SK-N-SH (cell line): ENCODE results near the gene PHF21A. TPM values are rescaled to one million over a fixed set of nuclear protein-coding genes. Genes with fewer than 3 reads are reported as not detected.

Source experiments
- CTCF ChIA-PET: fragments of 300-600, 350-600 bp; formaldehyde crosslinking; extraction: SDS; loops from one replicate; lab custom pipeline; 2021; lab: Yijun Ruan, JAX
- POLR2A ChIA-PET: fragments of 350-600 bp; sonication (Branson Sonifier 250); formaldehyde crosslinking; extraction: SDS; loops from one replicate; lab custom pipeline; 2020; ENCODE audit warnings: antibody characterized with exemption, inconsistent platforms; lab: Yijun Ruan, JAX
- DNase-seq: peaks from one replicate; pipeline ENCODE4 v3.0.0; 2012
- H2AFZ ChIP-seq: fragments of 200-600 bp; sonication (generic); 2 replicates; pipeline ENCODE4 v1.8.1; 2016; ENCODE audit warnings: antibody characterized with exemption, mild to moderate bottlenecking, low read depth
- H3F3A ChIP-seq: fragments of 200-600 bp; sonication (generic); replicated peaks from 2 replicates; pipeline ENCODE3; 2016; ENCODE audit warnings: antibody characterized with exemption, mild to moderate bottlenecking; ENCODE audit not compliant: insufficient read depth
- H3K27ac ChIP-seq, 2 experiments: fragments of 200-500 bp in 1 of 2; fragments of 200-600 bp in 1 of 2; sonication (Bioruptor generic) in 1 of 2; sonication (generic), shearing (Covaris generic) in 1 of 2; 2 replicates each; pipeline versions ENCODE4 v1.5.1 to v1.6.1; 2014 to 2016; ENCODE audit warnings: low read depth in 2 of 2, inconsistent platforms in 1 of 2, low read length in 1 of 2, mild to moderate bottlenecking in 1 of 2, mixed read lengths in 1 of 2
- H3K27me3 ChIP-seq: fragments of 200-600 bp; sonication (generic), shearing (Covaris generic); 2 replicates; pipeline ENCODE4 v1.6.1; 2016; ENCODE audit warnings: mixed run types; ENCODE audit not compliant: insufficient read depth
- H3K36me3 ChIP-seq, 2 experiments: fragments of 200-500 bp in 1 of 2; fragments of 200-600 bp in 1 of 2; sonication (Bioruptor generic) in 1 of 2; sonication (generic) in 1 of 2; replicated peaks in 1 of 2; 2 replicates each; pipeline versions ENCODE3 to v1.5.1; 2014 to 2016; ENCODE audit warnings: low read length in 1 of 2, mild to moderate bottlenecking in 1 of 2; ENCODE audit not compliant: insufficient read depth in 2 of 2, control insufficient read depth in 1 of 2
- H3K4me1 ChIP-seq, 2 experiments: fragments of 200-500 bp in 1 of 2; fragments of 200-600 bp in 1 of 2; sonication (Bioruptor generic) in 1 of 2; sonication (generic), shearing (Covaris generic) in 1 of 2; 2 replicates each; pipeline versions ENCODE4 v1.5.1 to v1.6.1; 2014 to 2016; ENCODE audit warnings: low read depth in 1 of 2, low read length in 1 of 2, mixed run types in 1 of 2; ENCODE audit not compliant: insufficient read depth in 2 of 2, control insufficient read depth in 1 of 2
- H3K4me2 ChIP-seq: fragments of 200-600 bp; sonication (generic), shearing (Covaris generic); 2 replicates; pipeline ENCODE4 v1.6.1; 2017; ENCODE audit warnings: mixed run types
- H3K4me3 ChIP-seq, 2 experiments: fragments of 200-500 bp in 1 of 2; fragments of 200-600 bp in 1 of 2; sonication (Bioruptor generic) in 1 of 2; sonication (generic), shearing (Covaris generic) in 1 of 2; 2 replicates each; pipeline versions ENCODE4 v1.5.1 to v1.8.1; 2014 to 2016; ENCODE audit warnings: low read depth in 2 of 2, inconsistent platforms in 1 of 2, low read length in 1 of 2, mild to moderate bottlenecking in 1 of 2, mixed read lengths in 1 of 2, moderate library complexity in 1 of 2
- H3K79me2 ChIP-seq: fragments of 200-600 bp; sonication (generic); 2 replicates; pipeline ENCODE4 v1.8.1; 2017; ENCODE audit warnings: mild to moderate bottlenecking; ENCODE audit not compliant: insufficient read depth
- H3K9ac ChIP-seq: fragments of 200-600 bp; sonication (generic); 2 replicates; pipeline ENCODE4 v1.6.1; 2017; ENCODE audit warnings: mixed run types
- H3K9me2 ChIP-seq: fragments of 200-600 bp; sonication (generic); 2 replicates; pipeline ENCODE4 v1.6.1; 2017; ENCODE audit warnings: mixed run types
- H3K9me3 ChIP-seq: fragments of 200-600 bp; sonication (generic); 2 replicates; pipeline ENCODE4 v1.6.1; 2017; ENCODE audit warnings: mixed run types, mild to moderate bottlenecking, moderate library complexity
- H4K20me1 ChIP-seq: fragments of 200-600 bp; sonication (generic); 2 replicates; pipeline ENCODE4 v1.6.1; 2017; ENCODE audit warnings: mild to moderate bottlenecking, mixed run types; ENCODE audit not compliant: insufficient read depth
- CTCF ChIP-seq: fragments of 200-600 bp; sonication (generic); IDR thresholded peaks from 2 replicates; pipeline ENCODE4 v1.6.1; 2017; ENCODE audit warnings: antibody characterized with exemption, mild to moderate bottlenecking, moderate library complexity
- ELF1 ChIP-seq: IDR thresholded peaks from 2 replicates; pipeline ENCODE4 v1.4.0; 2012
- EP300 ChIP-seq, 2 experiments: IDR thresholded peaks; 2 replicates each; pipeline versions ENCODE4 v1.4.0 to v1.6.1; 2012; ENCODE audit warnings: borderline replicate concordance in 1 of 2, low read depth in 1 of 2, low read length in 1 of 2
- EZH2phosphoT487 ChIP-seq: fragments of 200-600 bp; sonication (generic); IDR thresholded peaks from 2 replicates; pipeline ENCODE4 v1.6.1; 2017; ENCODE audit warnings: low read depth, mixed run types, mild to moderate bottlenecking, antibody characterized with exemption, moderate library complexity, borderline replicate concordance
- FOSL2 ChIP-seq: IDR thresholded peaks from 2 replicates; pipeline ENCODE4 v1.4.0; 2012; ENCODE audit warnings: low read depth, mild to moderate bottlenecking, moderate library complexity, borderline replicate concordance
- GABPA ChIP-seq: IDR thresholded peaks from 2 replicates; pipeline ENCODE4 v1.4.0; 2012; ENCODE audit warnings: low read depth, mild to moderate bottlenecking
- IRF3 ChIP-seq: fragments of 150-350 bp; IDR thresholded peaks from 2 replicates; pipeline ENCODE4 v1.6.1; 2016; ENCODE audit warnings: mild to moderate bottlenecking, low read depth, low read length
- NFIC ChIP-seq: IDR thresholded peaks from 2 replicates; pipeline ENCODE4 v1.4.0; 2012; ENCODE audit warnings: borderline replicate concordance
- RAD21 ChIP-seq: IDR thresholded peaks from 2 replicates; pipeline ENCODE4 v1.6.1; 2012; ENCODE audit warnings: mild to moderate bottlenecking, low read length
- REST ChIP-seq: IDR thresholded peaks from 2 replicates; pipeline ENCODE4 v1.6.1; 2012; ENCODE audit warnings: mild to moderate bottlenecking, low read depth, low read length, moderate library complexity
- RFX5 ChIP-seq: IDR thresholded peaks from 2 replicates; pipeline ENCODE4 v1.6.1; 2012; ENCODE audit warnings: mild to moderate bottlenecking, improper control_type of control experiment, low read length
- SIN3A ChIP-seq: IDR thresholded peaks from 2 replicates; pipeline ENCODE4 v1.6.1; 2012; ENCODE audit warnings: low read depth, mild to moderate bottlenecking, low read length, moderate library complexity, borderline replicate concordance
- SMC3 ChIP-seq: IDR thresholded peaks from 2 replicates; pipeline ENCODE4 v1.6.1; 2012; ENCODE audit warnings: low read depth, low read length, improper control_type of control experiment
- TAF1 ChIP-seq: IDR thresholded peaks from 2 replicates; pipeline ENCODE4 v1.6.1; 2012; ENCODE audit warnings: low read depth, mild to moderate bottlenecking, low read length, moderate library complexity, borderline replicate concordance
- USF2 ChIP-seq: fragments of 150-350 bp; IDR thresholded peaks from 2 replicates; pipeline ENCODE4 v1.6.1; 2017; ENCODE audit warnings: antibody characterized with exemption, low read length, low read depth, borderline replicate concordance
- YY1 ChIP-seq: IDR thresholded peaks from 2 replicates; pipeline ENCODE4 v1.4.0; 2012; ENCODE audit warnings: low read depth, mild to moderate bottlenecking
- WGBS: methylation state at CpG from one replicate; pipeline ENCODE4 v1.1.6; 2017; ENCODE audit warnings: low lambda C conversion rate; 5-methylcytosine and 5-hydroxymethylcytosine counted together
- polyA plus RNA-seq, 3 experiments: library from polyadenylated mRNA; depleted of rRNA; stranded (reverse); fragments of >200 nt; gene quantifications; 2 replicates each; pipeline ENCODE4 v1.2.3, GENCODE V29; 2012
- TF ChIP-seq, protein P1 (sequence below): IDR thresholded peaks from 2 replicates; pipeline ENCODE4; 2012

The PHF21A gene
- polyA plus RNA-seq, 1 of the 3 experiments (the other 2 are of a cell fraction): 18.8 TPM

GRCh38 chr11:46065681-46066080 lies 55.6 kb downstream of the PHF21A start (continued):
- no peak for TF ChIP-seq REST

- peaks cover 3% of the 10 kb centered on the region for H3F3A ChIP-seq
- peaks cover 18 to 32% of the 10 kb centered on the region in 2 experiments for H3K36me3 ChIP-seq
- H3K4me2 ChIP-seq: no peak overlapping the region
- DNase-seq: no peak
- ChIA-PET POLR2A (no interaction called here), CTCF (interaction anchor here (0.8 to 1.4 kb wide), 2 partner anchors 28 to 464 kb away, joined by 3 read pairs; no protein-coding TSS in a partner anchor)
- H4K20me1 ChIP-seq: no peaks in the 10 kb centered on the region
- no peak overlapping the region for H2AFZ ChIP-seq
- H3K9ac ChIP-seq: no peak overlapping the region
- no peak overlapping the region for H3K4me3 ChIP-seq
- H3K9me2 ChIP-seq: no peaks in the 10 kb centered on the region
- no peaks in the 10 kb centered on the region for H3K9me3 ChIP-seq
- no peaks in the 10 kb centered on the region; a peak in 3 of 4 replicates for H3K4me1 ChIP-seq
- no peaks in the 10 kb centered on the region for H3K27me3 ChIP-seq
- TF ChIP-seq EZH2phosphoT487 (no peak), NFIC (no peak), RAD21 (no peak), YY1 (no peak), GABPA (no peak)
- 98% methylated on average over 2 of the region's 2 CpGs for WGBS
- no peaks in the 10 kb centered on the region for H3K79me2 ChIP-seq
- no peak overlapping the region; a peak in 1 of 4 replicates for H3K27ac ChIP-seq
These were observed 57.0 kb downstream of the PHF21A start for GRCh38 chr11:46064221-46064620.

GRCh38 chr11:46063138-46063537 lies 58.1 kb downstream of the PHF21A start:
- no peaks in the 10 kb centered on the region; a peak in 3 of 4 replicates for H3K4me1 ChIP-seq
- H3K79me2 ChIP-seq: no peaks in the 10 kb centered on the region
- no peaks in the 10 kb centered on the region for H3K9me3 ChIP-seq
- ChIA-PET CTCF (interaction anchor here (0.8 kb wide), 1 partner anchor 55 kb away, joined by 3 read pairs; no protein-coding TSS in a partner anchor), POLR2A (no interaction called here)
- H3F3A ChIP-seq: peaks cover 3% of the 10 kb centered on the region
- no peaks in the 10 kb centered on the region for H3K27me3 ChIP-seq
- H2AFZ ChIP-seq: no peak overlapping the region
- whole genome bisulfite sequencing: 93% methylated on average over 3 of the region's 3 CpGs
- no peak overlapping the region for H3K4me2 ChIP-seq
- no peak overlapping the region for H3K27ac ChIP-seq
- 0 out of 2 replicates have a peak, but pooled peaks cover 6% of the 10 kb centered on the region for H4K20me1 ChIP-seq
- H3K36me3 ChIP-seq: peaks cover 20 to 27% of the 10 kb centered on the region in 2 experiments
- no peak for DNase-seq
- H3K4me3 ChIP-seq: no peak overlapping the region
- no peak overlapping the region for H3K9ac ChIP-seq
- H3K9me2 ChIP-seq: no peaks in the 10 kb centered on the region
- TF ChIP-seq EZH2phosphoT487: no peak
- TF ChIP-seq GABPA: no peak
- no peak for TF ChIP-seq USF2
- no peak for TF ChIP-seq TAF1
- TF ChIP-seq, protein P1, sequence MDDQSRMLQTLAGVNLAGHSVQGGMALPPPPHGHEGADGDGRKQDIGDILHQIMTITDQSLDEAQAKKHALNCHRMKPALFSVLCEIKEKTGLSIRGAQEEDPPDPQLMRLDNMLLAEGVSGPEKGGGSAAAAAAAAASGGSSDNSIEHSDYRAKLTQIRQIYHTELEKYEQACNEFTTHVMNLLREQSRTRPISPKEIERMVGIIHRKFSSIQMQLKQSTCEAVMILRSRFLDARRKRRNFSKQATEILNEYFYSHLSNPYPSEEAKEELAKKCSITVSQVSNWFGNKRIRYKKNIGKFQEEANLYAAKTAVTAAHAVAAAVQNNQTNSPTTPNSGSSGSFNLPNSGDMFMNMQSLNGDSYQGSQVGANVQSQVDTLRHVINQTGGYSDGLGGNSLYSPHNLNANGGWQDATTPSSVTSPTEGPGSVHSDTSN: no peak
- TF ChIP-seq EP300 (IDR thresholded peaks at IDR 0.05; ENCODE audit: borderline replicate concordance in 1 of 2, low read depth in 1 of 2, low read length in 1 of 2): no peak
- TF ChIP-seq RFX5: no peak
- no peak for TF ChIP-seq SIN3A
- TF ChIP-seq ELF1: no peak
- no peak for TF ChIP-seq SMC3
- TF ChIP-seq CTCF: no peak
- no peak for TF ChIP-seq IRF3
- TF ChIP-seq FOSL2: no peak
